NCI-H524 treated with DMSO at 0.1 percent for 48 hours (cell line): ENCODE measurements around the gene CEACAM19.
"Not testable (repeated sequence)": the region's sequence is repeated elsewhere in the genome, so short reads cannot be mapped to it uniquely, and the experiment has no call there.

Source experiments
- DNase-seq: peaks from one replicate; lab custom pipeline; 2025; lab: John Stamatoyannopoulos, UW

CEACAM19 gene

GRCh38 chr19:44675521-44675920 is 4.2 kb downstream of the CEACAM19 start:
- DNase-seq = no peak

DNA sequence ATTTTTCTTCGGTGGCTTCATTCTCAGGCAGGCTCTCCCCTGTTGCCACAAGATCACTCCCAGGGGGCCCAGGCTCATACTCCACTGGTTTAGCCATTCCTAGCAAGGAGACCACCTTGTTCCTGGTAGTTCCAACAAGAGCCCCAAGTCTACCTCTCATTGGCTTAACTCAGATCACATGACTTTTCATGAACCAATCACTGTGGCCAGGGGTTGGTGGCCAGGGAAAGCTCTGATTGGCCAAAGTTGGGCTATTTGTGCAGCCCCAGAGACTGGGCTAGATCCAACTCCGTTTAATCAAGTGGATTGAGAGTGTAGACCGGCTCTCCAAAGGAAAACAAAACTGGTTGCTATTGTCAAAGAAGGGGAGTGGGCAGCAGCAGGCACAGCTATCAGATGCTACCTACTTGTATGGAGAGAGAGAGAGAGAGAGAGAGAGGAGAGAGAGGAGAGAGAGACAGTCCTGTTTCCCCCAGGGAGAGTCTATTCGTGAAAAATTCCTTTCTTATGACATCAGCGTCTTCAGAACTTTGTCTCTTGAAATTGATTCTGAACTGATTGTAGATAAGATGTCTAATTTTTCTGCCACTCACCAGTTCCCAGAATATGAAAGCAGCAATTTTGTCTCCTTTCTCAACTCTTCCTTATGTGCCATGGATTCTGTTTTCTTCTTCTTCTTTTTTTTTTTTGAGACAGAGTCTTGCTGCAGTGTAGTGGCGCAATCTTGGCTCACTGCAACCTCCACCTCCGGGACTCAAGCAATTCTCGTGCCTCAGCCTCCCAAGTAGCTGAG is 5.9 kb downstream of the CEACAM19 start:
- DNase-seq = no peak

DNA sequence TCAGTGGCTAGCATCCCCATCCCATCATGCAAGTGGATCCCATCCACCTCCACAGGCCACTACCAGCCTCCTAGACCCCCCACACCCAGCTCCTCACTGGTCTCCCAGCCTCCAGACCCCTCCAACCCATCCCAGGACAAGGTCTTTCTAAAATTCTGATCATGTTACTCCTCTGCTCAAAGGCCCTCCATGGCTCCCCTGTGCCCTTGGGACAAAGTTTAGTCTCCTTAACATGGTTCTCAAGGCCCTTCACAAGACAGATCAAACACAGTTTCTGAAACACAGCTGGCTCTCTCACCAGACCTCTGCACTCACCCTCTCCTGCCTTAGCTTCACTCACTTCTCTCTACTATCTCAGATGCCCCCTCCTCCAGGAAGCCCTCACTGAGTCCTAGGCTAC is 9.3 kb downstream of the CEACAM19 start:
- DNase-seq = no peak

DNA sequence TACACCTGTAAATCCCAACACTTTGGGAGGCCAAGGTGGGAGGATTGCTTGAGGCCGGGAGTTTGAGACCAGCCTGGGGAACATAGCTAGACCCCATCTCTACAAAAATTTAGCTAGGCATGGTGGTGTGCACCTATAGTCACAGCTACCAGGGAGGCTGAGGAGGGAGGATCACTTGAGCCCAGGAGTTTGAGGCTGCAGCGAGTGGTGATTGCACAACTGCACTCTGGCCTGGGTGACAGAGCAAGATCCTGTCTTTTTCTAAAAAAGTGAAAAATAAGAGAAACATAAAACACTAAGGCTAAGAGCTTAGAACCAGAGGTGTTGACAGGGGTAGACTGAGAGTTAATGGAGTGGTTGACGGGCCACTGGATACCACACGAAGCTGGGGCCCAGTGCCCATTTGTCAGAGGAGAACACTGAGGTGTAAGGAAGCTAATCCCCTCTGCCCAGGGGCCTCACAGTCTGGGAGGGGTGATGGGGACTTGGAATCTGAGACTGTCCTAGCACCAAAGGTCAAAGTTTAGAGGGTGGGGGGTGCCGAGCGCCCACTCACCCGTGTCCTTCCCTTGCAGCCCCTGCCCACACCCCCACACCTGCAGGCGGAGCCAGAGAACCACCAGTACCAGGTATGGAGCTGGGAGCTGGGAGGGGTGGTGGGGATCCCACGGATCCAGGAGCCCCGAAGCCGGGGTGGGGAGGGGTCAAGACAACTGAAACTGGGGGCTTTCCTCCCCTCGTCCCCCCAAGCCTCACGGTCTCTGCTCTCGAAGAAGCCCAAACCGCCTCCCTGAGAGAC is 10.9 kb downstream of the CEACAM19 start:
- DNase-seq = no peak

DNA sequence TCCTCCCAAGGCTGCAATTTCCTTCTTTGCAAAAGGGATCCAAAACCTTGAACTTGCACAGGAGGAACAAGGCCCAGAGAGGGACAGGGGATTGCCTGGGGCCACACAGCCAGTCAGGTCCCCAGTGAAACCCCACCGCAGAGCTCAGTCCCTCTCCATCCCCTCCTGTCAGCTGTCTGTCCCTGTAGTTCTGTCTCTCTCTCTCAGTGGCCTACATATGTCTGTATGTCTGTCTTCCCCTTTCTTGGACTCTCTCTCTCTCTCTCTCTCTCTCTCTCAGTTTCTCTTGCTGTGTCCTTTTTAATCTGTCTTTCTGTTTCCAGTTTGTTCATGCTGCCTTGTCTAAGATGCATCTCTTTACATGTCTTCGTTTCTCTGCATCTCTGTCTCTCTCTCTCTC is 11.5 kb downstream of the CEACAM19 start:
- no peak for DNase-seq

DNA sequence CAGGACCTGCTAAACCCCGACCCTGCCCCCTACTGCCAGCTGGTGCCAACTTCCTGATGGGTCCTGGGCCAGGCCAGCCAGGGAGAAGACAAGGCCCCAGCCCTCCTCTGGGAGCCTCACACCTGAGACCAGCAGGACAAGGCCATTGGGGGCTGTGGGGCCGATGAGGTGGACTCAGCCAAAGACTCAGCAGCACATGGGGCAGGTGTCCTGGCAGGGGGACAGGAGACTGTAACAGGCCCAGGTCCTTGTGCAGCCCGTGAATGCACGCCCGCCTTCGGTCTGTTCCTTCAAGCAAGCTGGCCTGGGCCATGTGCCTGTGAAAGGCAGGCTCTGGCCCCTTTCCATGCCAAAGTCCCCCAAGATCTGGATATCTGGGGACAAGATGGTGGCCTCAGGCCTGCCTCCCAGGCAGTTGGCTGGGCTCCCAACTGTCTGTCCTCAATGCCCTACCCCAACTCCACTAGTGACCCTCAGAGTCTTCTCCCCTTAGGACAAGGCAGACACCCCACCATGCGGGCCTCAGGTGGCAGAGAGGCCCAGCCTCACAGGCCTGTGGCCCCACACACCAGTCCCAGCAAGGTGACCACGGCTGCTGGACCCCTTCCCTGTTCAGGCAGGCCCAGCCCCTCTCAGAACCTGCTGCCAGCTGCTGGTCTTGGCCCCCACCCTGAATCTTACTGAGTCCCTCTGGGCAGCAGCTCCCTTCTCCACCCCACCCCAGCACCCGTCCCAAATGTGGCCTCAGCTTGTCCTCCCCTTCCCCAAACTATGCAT is 12.3 kb downstream of the CEACAM19 start:
- no peak for DNase-seq

GRCh38 chr19:44684396-44684795 is 13.1 kb downstream of the CEACAM19 start:
- DNase-seq = not testable (repeated sequence)

DNA sequence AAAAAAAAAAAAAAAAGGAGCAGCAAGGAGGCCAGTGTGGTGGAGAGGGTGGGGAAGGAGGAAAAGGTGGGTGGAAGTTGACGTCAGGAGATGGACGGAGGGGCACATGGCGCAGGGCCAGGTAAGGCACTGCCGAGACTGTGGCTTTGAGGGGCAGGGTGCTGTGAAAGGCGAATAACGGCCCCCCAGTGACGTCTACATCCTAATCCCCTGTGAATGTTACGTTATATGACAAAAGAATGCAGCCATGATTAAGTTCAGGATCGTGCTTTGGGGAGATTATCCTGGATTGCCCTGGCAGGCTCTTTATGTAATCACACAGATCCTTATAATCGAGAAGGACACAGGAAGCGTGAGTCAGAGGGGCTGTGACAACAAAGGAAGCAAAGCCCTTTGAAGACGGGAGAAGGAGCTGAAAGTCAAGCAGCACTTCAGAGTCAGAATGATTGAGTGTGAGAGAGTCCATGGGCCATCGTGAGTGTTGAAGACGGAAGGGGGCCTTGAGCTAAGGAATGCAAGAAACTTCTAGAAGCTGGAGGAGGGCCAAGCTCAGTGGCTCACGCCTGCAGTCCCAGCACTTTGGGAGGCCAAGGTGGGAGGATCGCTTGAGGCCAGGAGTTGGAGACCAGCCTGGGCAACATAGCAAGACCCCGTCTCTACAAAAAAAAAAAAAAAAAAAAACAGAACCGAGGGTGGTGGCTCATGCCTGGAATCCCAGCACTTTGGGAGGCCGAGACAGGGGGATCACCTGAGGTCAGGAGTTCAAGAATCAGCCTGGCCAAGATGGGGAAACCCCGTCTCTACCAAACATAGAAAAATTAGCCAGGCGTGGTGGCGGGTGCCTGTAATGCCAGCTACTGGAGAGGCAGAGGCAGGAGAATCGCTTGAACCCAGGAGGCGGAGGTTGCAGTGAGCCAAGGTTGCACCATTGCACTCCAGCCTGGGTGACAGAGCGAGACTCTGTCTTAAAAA is 13.9 kb downstream of the CEACAM19 start:
- DNase-seq = no peak

DNA sequence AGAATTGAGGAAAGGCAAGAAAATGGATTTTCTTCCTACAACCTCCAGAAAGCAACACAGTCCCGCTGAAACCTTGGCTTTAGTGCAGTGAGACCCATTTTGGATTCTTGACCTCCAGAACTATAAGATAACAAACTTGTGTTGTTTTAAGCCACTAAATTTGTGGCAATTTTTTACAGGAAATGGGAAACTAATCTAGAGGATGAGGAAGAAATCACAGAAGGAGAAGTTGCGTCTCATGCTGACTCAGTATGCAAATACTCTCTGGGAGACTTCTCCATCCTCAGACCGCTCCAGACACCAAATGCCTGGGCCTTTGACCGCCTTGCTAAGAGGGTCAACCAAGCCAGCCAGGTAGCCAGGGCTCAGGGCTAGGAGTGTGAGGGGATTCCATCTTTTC is 14.6 kb downstream of the CEACAM19 start:
- no peak for DNase-seq

DNA sequence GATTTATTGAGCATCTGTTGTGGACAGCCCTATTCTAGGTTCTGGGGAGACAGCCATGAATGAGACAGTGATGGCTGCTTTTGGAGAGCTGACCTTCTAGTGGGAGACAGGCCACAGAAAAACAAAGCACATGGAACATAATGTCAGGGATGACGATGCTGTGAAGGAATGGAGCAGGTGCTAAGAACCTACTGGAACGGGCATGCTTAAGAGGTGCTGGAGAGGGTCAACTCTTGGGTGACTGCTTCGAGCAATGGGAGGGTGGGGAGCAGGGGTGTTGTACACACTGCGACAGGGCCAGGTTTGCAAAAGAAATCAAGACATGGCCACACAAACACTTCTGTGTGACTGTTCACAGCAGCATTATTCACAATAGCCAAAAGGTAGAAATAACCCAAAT is 15.6 kb downstream of the CEACAM19 start:
- DNase-seq = no peak

DNA sequence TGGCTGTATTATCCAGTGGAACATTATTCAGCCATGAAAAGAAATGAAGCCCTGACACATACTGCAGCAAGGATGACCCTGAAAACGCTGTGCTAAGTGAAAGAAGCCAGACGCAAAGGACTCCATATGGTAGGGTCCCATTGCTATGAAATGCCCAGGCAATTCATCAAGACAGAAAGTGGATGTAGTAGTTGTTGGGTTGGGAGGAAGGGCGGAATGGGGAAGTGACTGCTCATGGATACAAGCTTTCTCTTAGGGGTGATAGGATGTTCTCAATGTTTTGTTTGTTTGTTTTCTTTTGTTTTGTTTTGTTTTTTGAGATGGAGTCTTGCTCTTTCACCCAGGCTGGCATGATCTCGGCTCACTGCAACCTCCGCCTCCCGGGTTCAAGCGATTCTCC is 16.6 kb downstream of the CEACAM19 start:
- no peak for DNase-seq

- DNase-seq = no peak
Observed at GRCh38 chr19:44689290-44690130, 18.2 kb downstream of the CEACAM19 start.

DNA sequence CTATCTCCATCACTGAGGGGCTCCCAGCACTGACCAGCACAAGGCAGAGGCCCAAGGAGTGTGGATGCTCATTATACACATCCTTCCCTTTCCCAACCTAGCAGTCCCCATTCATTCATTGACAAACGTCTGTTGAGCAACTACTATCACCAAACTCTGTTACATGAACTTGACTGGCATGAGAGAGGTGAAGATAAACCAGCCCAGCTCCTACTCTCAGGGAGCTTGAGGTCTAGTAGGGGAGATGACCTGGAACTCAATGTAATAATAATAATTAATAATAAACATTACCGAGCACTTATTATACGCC is 18.8 kb downstream of the CEACAM19 start:
- no peak for DNase-seq

GRCh38 chr19:44692379-44692721 is 21.1 kb downstream of the CEACAM19 start:
- DNase-seq = no peak

- no peak for DNase-seq
Observed at GRCh38 chr19:44694184-44694579, 22.9 kb downstream of the CEACAM19 start.

GRCh38 chr19:44696939-44697669 is 25.8 kb downstream of the CEACAM19 start:
- DNase-seq = no peak

DNA sequence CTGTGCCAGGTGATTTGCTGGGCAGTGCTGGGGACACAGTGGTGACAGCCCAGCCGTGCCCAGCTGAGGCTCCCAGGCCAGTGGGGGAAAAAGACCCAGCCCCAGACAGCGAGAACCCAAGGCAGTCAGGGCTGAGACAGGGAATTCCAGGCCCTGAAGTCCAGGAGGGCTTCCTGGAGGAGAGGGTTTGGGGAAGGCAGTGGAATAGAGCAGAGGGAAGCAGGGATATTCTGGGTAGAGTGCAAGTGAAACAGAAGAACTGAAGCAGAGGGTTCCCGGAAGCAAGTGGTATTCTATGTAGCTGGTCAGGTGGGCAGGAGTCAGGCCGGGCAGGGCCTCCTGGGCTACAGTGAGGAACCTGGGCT is 26.4 kb downstream of the CEACAM19 start:
- DNase-seq = no peak

DNA sequence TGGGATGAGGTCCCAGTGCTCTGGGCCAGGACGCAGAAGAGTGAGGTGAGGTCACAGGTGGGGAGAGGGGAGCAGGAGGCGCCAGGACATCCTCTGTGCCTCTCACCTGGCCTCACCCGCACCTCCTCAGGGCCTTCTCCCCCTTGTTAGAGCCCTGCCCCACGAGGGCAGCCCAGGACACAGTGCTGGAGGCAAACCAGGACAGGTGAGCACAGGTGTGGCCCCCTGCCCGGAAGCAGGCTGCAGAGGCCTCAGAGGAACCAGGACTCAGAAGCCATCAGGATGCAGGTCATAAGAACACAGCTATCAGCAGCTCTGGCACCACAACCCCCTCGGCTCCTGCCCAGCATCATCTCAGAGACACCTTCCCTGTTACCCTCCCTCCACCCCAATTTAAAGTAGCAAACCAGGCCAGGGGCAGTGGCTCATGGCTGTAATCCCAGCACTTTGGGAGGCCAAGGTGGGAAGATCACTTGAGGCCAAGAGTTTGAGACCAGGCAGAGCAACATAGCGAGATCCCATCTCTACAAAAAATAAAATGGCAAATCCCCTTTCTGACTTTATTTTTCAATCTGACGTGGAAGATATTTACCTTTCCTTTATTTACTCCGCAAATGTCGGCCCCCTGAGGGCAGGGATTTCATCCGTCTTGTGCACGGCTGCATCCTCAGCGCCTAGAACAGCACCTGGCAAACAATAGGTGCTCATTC is 27.4 kb downstream of the CEACAM19 start, which contains the start of gene CEACAM16:
Gene CEACAM16 (plus strand): TSS at position 660 of the 710 bp plus-strand sequence. CDS start 2,306 bp downstream, outside the sequence.
- no peak for DNase-seq

DNA sequence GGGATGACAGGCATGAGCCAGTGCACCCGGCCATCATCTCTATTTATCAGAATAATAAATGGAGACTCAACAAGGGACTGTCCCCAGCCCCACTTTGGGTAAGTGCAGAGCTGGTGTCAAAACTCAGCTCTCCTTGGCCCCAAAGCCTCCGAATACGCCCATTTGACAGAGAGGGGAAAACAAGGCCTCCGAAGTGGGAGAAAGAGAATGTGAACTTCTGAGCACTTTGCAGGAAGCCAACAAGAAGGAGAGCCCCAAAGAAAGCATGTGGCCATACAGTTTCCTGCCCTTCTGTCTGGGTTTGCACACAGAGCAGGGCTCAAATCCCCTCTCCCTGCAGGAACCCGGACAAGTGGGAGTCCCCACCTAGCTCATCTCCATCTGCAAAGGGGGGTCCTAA is 29.3 kb downstream of the CEACAM19 start:
- DNase-seq = no peak
